Activated T-cell treated with anti-CD3 and anti-CD28 coated beads for 24 hours (primary cell): Measurements from ENCODE around the gene CEBPA.

Experiments used
- DNase-seq: peaks from one replicate; pipeline ENCODE4 v3.0.0-alpha.2; 2020; ENCODE audit warnings: low read depth

Gene CEBPA

DNA sequence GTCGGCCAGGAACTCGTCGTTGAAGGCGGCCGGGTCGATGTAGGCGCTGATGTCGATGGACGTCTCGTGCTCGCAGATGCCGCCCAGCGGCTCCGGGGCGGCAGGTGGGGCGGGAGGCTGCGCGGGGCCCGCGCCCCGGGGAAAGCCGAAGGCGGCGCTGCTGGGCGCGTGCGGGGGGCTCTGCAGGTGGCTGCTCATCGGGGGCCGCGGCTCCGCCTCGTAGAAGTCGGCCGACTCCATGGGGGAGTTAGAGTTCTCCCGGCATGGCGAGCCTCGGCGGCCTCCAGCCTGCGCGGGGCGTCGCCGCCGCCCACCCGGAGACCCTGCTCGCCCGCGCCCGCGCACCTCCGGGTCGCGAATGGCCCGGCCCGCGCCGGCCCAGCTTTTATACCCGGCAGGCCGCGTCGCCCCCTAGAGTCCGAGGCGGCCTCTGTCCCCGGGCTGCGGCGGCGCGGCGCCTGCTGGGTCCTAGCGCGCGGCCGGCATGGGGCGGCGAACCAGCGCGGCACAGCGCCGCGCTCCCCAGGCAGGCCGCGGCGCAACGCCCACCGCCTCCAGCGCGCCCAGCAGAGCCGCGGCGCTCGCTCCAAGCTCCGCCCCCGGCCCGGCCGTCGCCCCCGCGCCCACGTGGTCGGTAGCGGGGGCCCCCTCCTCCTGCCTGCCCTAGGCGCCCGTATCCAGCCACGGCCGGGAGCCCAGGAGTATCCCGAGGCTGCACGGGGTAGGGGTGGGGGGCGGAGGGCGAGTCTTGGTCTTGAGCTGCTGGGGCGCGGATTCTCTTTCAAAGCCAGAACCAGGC lies at the start of gene CEBPA:
Gene CEBPA (minus strand): TSS at position 360 of the 799 bp plus-strand sequence. CDS start 120 bp downstream, at position 240.
- peak; percentile 52 for DNase-seq

DNA sequence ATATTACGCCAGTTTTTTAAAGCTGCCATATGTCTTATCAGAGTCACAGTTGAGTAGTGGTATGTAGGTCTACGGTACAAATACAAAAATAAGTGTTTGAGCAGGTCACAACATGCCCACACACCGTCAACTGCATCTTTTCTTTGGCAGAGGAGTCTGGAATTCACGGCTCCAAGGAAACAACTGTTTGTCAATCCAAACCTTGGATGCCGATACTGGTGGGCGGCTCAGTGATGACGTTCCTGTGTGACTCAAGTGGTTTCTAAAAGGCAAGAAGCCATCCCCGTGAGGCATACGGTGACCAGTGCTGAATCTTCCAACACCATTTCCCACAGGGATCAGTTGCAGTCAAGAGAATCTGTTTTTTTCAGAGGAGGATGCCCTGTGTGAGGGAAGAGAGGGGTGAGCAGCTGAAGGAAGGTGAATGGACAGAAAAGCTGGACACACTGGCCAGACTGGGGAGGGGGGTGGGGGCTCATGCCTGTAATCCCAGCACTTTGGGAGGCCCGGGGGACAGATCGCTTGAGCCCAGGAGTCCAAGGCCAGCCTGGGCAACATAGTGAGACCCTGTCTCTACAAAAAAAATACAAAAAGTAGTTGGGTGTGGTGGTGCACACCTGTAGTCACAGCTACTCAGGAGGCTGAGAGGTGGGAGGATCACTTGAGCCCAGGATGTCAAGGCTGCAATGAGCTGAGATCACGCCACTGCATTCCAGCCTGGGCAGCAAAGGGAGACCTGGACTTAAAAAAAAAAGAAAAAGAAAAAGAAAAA lies 48.4 kb upstream of the CEBPA start:
- DNase-seq: no peak

DNA sequence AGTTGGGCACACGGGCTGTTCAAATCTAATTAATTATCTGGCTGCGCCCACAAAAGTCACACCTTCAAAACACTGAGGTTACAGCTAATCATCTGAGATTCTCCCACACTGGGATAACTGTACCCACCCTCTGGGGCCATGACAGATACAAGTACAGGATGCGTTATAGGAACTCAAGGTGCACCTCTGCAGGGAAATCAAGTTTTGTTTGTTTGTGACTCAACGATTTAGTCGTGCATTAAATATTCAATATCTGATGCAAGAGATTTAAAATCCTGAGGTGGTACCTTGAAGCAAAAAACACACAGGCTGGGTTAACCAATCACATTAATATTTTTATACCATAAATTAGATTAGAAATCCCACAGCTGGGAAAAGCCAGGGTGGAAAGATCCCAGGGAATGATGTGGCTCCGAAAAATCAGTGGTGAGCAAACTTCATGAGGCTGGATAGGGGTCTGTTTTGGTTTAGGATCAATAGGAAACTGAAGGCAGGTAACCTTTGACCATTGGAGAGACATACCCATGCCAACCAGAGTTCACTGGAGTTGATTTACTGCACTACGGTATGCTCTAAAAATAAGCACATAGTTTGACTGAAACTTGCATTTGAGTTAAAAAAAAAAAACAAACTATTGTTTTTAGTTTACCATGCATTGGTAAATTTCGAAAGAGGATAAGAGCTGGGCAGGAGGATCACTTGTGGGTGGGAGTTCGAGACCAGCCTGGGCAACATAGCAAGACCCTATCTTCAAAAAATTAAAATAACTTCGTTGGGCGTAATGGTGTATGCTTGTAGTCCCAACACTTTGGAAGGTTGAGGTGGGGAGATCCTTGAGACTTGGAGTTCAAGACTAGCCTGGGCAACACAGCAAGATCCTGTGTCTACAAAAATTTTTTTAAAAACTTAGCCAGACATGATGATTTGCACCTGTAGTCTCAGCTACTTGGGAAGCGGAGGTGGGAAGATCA lies 47.3 kb upstream of the CEBPA start:
- DNase-seq: no peak

DNA sequence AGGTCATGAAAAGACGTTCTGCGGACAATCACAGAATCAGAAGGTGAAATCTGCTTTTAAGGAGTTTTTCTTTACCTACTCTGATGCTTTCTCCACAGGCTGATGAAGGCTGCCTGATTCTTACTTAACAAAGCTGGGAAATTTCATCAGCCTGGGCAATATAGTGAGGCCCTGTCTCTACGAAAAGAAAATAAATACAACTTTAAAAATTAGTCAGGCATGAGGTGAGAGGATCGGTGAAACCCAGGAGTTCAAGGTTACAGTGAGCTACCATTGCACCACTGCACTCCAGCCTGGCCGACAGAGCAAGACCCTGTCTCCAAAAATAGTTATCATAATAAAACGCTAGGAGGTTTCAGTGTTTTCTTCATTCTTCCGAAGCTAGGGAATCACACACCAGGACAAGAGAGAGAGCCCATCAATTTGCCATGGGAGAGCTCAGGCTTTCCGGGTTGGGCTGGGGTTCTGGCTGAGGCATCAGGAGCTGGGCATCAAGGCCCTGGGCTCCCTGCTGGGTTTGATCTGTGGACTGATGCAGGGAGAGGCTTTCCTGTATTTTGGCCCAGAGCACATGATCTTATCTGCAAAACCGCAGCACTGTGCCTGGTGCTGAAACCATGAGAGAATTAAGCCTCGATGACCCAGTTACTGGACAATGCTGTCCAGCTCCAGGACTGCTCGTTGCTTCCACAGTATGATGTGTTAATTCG lies 46.1 kb upstream of the CEBPA start:
- no peak for DNase-seq

DNA sequence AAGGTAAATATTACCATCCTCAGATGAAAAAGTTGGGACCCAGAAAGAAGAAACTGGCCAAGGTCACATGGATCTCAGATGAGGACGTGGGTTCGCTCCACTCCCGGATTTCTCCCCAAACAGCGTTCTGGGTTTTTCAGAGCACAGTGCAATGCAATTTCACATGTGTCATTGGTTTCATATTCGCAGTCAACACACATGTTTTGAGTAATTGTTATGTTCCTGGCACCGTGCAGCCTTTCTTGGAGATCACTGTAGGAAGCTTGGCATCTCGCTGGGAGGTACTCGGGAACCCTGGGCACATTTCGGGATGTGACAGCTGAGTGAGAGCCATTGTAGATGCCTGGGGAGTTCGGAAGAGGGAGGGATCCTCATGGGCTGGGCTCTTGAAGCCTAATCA lies 45.0 kb upstream of the CEBPA start:
- DNase-seq: no peak

DNA sequence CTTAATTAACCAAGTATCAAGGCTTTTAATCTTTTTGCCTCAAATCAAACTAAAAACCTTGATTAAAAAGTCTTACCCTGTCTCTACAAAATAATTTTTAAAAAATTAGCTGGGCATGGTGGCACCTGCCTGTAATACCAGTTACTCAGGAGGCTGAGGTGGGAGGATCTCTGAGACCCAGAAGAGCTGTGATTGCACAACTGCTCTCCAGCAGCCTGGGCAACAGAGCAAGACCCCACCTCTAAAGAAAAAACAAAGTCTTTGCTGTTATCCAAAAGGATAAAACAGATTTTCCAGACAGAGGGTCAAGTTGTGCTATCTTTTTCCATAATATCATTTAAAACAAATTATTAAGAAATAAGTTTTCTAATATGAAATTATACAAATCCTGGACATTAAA lies 44.3 kb upstream of the CEBPA start:
- DNase-seq: no peak

DNA sequence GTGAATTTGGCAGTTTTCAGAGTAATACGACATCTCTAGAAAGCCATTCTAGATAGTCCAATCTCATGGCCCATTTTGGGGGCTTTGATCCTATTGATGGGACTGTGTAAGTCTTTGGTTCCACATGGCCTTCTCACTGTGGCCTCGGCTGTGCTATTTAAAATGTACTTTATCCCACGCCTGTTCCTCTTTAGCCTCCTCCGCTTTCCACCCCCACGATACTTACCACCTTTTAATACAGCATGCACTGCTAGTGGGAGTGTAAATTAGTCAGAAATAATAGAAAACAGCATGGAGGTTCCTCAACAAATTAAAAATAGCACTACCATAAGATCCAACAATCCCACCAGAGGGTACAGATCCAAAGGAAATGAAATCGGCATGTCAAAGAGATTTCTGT lies 42.8 kb upstream of the CEBPA start:
- no peak for DNase-seq

DNA sequence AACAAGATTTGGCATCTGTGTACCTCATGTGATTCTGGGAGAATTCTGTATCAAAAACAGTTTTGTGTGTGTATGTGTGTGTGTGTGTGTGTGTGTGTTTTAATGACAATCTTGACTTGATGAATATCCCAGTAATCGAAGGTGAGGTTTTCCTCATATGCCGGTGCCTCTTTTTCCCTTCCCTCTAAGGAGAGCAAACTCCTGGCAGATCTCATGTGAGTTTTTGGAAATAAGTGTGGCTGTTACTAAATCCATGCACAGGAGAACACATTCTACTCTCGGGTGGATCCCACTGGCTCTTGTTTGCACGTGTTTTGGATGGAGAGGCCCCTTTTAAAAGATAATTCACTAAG lies 42.2 kb upstream of the CEBPA start:
- no peak for DNase-seq

DNA sequence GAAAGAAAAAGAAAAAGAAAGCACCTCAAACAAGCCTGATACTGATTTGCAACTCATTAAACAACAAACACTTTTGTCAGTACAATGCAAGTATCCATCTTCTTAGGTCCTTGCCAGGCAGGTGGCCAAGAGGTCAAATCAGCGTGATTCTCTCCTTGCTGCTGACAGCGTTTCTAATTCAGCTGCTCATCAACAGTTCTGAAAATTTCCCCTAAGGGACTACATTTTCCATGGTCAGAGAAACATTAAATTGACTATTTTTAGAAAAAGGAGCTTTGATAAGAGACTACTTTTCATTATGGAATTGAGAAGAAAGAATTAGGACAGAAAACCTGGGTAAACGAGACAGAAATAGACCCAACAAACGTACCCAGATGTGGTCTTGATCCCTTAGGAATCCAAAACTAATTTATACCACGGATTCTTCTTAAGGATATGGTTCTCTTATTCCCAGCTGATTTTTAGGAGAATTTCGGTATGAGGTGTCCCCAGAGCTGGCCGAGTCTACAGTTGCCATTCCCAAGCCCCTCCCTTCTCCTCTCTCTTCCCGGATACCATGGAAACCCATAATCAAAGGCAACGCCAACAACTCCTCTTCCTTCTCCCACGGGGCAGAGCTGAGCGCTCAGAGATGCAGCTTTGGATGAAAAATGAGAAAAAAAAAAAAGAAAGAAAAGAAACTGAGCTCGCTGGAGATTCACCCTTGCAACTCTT lies 41.7 kb upstream of the CEBPA start:
- DNase-seq: no peak

DNA sequence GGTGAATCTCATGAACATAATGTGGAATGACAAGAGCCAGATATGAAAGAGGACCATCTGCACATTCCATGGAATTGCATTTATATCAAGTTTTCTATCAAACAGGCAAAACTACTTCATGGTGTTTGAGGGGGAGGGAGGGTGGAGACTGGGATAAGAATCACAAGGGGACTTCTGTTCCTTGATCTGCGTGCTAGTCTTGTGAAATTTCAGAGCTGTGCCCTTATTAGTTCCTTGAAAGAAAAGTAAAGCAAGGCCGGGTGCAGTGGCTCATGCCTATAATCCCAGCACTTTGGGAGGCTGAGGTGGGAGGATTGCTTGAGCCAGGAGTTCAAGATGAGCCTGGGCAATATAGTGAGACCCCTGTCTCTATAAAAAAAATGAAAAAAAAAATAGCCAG lies 41.0 kb upstream of the CEBPA start:
- DNase-seq: no peak

DNA sequence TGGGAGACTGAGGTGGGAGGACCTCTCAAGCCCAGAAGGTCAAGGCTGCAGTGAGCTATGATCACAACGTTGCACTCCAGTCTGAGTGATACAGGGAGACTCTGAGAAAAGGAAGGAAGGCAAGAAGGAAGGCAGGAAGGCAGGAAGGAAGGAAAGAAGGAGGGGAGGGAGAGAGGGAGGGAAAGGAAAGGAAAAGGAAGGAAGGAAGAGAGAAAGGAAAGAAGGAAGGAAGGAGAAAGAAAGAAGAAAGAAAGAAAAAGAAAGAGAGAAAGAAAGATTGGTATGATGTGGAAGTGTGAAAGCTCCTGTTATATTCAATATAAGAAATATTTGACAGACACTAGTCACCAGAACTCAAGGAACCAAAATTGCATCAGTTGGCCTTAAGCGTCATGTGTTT lies 38.7 kb upstream of the CEBPA start:
- no peak for DNase-seq

DNA sequence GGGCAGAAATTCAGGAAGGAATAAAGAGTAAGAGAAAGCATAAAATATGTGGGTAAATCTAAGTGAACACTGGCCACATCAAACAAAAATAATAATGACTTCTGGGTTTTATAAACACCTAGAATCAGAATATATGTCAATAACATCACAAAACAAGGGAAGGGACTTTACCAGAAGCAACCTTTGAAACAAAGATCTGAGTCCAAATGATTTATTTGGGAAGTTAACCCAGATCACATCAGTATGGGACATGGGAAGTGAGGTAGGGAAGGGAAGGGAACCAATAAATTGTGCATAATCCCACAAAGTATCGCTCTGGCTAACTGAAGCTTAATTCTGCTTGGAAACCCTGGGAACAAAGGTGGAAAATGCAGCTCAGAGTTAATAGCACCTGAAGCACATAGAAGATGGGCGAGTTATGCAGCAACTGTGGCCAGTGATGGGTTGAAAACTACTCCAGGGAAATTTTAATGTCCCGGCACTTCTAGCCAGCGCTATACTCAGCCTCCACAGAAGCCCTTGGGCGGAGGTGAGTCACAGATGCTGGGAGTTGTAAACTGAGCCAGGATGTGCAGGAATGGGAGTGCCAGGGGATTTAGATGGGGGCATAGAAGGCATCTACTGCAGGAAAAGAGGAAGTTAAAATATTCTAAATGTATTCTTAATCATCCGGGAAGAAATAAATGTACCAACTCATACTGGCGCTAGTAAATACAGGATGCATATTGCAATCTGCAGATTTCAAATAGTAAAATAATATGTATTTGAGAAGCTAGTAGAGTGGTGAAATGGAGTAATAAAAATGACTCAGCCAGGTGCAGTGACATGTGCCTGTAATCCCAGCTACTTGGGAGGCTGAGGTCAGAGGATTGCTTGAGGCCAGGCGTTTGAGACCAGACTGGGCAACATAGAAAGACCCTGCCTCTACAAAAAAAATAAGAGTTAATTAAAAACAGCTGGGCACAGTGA lies 37.0 kb upstream of the CEBPA start:
- DNase-seq: no peak

DNA sequence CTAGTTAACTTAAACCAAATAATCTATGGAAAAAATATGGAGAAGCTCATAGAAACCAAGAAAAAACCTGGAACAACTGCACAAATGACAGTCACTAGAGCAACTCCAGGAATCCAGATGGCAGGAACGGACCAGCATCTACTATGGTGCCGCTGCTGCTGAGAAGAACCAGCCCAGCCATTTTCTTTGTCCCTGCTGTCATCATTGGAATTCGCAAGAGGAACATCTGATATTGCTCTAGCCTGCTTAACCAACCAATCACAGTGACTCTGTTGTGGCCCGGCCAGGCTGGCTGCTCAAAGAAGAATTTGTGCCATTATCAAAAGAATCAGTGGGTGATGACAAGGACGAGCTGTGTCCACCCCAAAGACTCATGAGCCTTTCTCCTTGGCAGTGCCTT lies 33.1 kb upstream of the CEBPA start:
- no peak for DNase-seq

DNA sequence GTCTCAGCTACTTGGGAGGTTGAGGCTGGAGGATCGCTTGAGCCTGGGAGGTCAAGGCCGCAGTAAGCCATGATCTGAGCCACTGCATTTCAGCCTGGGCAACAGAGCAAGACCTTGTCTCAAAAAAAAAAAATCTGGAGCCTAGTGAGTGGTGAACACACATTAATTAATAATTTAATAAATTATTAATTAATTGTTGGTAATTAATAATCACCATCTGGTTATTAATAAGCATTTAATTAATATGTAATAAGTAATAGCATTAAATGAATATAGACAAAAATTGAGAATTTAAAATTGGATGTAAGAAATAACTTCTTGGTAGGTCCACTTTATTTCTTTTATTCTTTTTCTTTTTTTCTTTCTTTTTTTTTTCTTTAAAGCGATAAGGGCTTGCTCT lies 31.9 kb upstream of the CEBPA start:
- DNase-seq: no peak

DNA sequence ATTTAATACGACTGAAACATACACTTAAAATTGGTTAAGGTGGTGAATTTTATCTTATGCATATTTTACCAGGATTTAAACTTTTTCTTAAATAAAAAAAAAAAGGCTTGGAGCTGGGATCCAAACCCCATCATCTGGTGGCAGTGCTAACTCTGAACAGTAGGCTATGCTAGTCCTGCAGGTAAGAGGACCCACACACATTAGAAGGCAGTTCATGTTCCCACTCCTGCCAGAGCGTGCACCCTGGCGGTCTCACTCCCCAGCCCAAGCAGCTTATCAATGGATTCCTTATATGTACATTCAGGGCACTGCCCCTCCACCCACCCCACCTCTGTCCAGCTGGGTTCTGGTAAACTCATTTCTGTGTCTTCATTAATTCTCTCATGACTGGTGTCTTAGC lies 31.3 kb upstream of the CEBPA start:
- DNase-seq: no peak

DNA sequence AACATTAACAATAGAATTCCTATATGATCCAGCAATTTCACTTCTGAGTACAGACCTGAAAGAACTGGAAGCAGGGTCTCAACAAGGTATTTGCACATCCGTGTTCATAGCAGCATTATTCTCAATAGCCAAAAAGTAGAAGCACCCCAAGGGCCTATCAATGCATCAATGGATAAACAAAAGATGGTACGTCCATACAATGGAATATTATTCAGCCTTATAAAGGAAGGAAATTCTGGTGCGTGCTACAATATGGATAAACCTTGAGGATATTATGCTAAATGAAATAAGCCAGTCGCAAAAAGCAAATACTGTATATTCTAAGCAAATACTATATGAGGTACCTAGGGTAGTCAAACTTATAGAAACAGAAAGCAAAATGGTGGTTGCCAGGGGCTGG lies 30.8 kb upstream of the CEBPA start:
- DNase-seq: no peak

DNA sequence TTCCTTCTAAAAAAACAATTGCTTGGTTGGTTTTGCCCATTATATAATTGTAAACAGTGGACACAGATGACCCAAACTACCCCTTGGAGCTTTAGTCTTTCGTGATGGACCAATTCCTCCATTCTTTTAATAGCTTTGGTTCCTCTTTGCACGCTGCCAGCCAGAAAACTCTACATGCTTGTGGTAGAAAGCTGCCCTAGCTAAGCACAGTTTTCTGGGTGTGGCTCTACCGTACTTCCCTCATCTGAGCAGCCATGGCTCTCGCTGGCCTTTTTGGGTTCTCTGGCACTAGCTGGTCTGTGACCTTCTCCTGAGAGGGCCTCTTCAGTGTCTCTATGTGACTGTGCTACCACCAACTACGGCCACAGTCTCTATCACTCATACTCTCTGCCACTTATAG lies 29.9 kb upstream of the CEBPA start:
- no peak for DNase-seq

DNA sequence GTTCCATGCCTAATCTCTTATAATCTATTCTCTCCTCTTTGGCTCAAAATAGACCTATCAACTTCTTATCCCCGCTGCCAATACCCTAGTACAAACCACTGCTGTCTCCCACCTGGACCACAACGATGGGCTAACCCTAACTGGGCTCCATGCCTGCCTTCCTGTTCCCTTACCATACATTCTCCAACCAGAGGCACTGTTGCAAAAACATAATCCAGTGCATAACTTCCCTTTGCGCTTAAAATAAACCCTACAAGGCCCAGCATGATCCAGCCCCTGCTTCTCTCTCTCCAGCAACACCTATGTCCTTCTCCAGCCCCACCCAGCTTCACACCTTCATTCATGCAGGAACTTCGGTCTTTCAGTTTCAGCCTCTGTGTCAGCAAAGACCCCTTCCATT lies 27.4 kb upstream of the CEBPA start:
- no peak for DNase-seq

DNA sequence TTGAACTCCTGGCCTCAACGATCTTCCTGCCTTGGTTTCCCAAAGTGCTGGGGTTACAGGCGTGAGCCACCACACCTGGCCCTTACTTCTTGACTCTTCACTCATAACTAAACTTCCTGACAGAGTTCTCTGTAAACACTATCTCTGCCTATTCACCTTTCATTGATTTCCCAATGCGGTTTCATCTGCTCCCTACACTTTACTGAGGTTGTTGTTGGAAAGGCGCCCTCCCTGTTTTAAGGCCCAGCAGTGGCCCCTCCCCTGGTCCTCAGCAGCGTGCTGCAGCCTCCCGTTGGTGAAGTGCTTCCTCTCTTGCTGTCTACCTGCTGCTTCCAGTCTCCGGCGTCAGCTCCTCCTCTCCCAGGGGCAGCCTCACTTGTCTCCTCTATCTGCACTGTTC lies 26.7 kb upstream of the CEBPA start:
- no peak for DNase-seq

DNA sequence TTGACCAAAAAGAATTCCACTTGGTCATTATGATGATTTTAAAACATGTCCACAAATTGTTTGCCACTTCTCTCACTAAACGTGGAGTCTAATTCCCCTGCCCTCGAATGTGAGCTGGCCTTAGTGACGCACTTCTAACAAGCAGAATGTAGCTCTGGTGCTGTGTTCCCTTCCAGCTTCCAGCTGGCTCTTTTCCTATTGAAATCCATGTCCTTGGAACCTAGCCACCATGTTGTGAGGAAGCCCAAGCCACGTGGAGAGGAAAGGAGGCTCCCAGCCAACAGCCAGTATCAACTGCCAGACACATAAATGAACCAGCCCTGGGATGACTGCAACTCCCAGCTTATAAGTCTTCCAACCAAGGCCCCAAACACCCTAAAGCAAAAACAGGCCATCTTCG lies 23.6 kb upstream of the CEBPA start:
- DNase-seq: no peak
